ENCODE measurements around the gene SURF2. TPM values are rescaled to one million over a fixed set of nuclear protein-coding genes. Genes with fewer than 3 reads are reported as not detected.
"Not testable (repeated sequence)": the region's sequence is repeated elsewhere in the genome, so short reads cannot be mapped to it uniquely, and the experiment has no call there.

Gene SURF2
- total RNA-seq, 1 experiment from 2014 or later: 42.0 TPM

GRCh38 chr9:133327834-133328484 is 28.4 kb upstream of the SURF2 start:
- CTCF ChIA-PET: interaction anchor here (0.5 kb wide), 1 partner anchor 52 kb away, joined by 5 read pairs; no protein-coding TSS in a partner anchor
- no peak for DNase-seq (ENCODE audit: low spot score)
- Histone ChIP-seq H3K9me3 (ENCODE audit: low read depth, low read length, poor library complexity, severe bottlenecking) (no peaks in the 10 kb centered on the region), H3K27ac (ENCODE audit: low read depth, low read length, poor library complexity, severe bottlenecking) (no peak overlapping the region), H3K4me1 (ENCODE audit: insufficient read depth, low read length, poor library complexity, severe bottlenecking) (no peaks in the 10 kb centered on the region), H3K27me3 (replicated peaks; ENCODE audit: insufficient read depth, low read depth, low read length, poor library complexity) (no peaks in the 10 kb centered on the region), H3K36me3 (ENCODE audit: insufficient read depth, low read length, poor library complexity, severe bottlenecking) (peaks cover 28% of the 10 kb centered on the region), H3K4me3 (ENCODE audit: low read depth, low read length, poor library complexity, severe bottlenecking) (no peak overlapping the region)
- no TSS peak for BruUV-seq (replicated peaks)
- no peak for TF ChIP-seq CTCF (conservative IDR thresholded peaks at IDR 0.05; ENCODE audit: low read depth, low read length)
- TF ChIP-seq EZH2 (IDR thresholded peaks at IDR 0.05; ENCODE audit: borderline replicate concordance, low read depth, low read length, poor library complexity, severe bottlenecking): no peak
- intact Hi-C loops (cut with micrococcal nuclease; ENCODE audit: unreplicated experiment): loop anchor here (2.0 kb wide), 1 partner anchor 141 kb away; no protein-coding TSS in a partner anchor
- POLR2A ChIA-PET (ENCODE audit: low non-redundant PET): no interaction called here

DNA sequence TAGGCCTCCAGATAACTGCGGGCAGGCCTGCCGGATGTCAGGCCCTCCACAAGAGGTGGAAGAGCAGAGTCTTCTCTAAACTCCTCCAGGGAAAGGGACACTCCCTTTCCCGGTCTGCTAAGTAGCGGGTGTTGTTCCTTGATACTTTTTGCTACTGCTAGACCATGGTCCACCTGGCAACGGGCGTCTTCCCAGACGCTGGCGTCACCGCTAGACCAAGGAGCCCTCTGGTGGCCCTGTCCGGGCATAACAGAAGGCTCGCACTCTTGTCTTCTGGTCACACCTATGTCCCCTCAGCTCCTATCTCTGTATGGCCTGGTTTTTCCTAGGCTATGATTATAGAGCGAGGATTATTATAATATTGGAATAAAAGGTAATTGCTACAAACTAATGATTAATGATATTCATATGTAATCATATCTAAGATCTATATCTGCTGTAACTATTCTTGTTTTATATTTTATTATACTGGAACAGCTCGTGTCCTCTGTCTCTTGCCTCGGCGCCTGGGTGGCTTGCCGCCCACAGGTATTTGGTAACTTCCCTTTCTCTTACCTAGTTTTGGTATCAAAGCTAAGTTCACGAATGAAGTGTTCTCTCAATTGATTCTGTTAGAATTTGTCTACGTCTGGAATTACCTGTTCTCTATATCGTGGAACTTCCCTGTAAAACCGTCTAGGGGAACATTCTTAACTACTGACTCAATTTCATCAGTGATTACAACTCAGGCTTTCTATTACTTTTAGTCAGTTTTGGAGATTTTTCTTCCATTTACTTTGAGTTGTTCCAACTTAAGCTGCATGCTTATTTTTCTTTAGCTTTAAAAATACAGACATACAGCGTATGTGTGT is 26.8 kb upstream of the SURF2 start:
- H3K27ac ChIP-seq (ENCODE audit: low read depth, low read length, poor library complexity, severe bottlenecking); DNase-seq (ENCODE audit: low spot score); H3K27me3 ChIP-seq (replicated peaks; ENCODE audit: insufficient read depth, low read depth, low read length, poor library complexity); CTCF ChIA-PET; POLR2A ChIA-PET (ENCODE audit: low non-redundant PET); H3K9me3 ChIP-seq (ENCODE audit: low read depth, low read length, poor library complexity, severe bottlenecking); H3K4me3 ChIP-seq (ENCODE audit: low read depth, low read length, poor library complexity, severe bottlenecking); BruUV-seq (replicated peaks); H3K4me1 ChIP-seq (ENCODE audit: insufficient read depth, low read length, poor library complexity, severe bottlenecking): not testable (repeated sequence)
- H3K36me3 ChIP-seq (ENCODE audit: insufficient read depth, low read length, poor library complexity, severe bottlenecking): peaks cover 44% of the 10 kb centered on the region
- intact Hi-C loops (cut with micrococcal nuclease; ENCODE audit: unreplicated experiment): loop anchor here (2.0 kb wide), 1 partner anchor 143 kb away; no protein-coding TSS in a partner anchor
- TF ChIP-seq CTCF (conservative IDR thresholded peaks at IDR 0.05; ENCODE audit: low read depth, low read length): peak; percentile 58

DNA sequence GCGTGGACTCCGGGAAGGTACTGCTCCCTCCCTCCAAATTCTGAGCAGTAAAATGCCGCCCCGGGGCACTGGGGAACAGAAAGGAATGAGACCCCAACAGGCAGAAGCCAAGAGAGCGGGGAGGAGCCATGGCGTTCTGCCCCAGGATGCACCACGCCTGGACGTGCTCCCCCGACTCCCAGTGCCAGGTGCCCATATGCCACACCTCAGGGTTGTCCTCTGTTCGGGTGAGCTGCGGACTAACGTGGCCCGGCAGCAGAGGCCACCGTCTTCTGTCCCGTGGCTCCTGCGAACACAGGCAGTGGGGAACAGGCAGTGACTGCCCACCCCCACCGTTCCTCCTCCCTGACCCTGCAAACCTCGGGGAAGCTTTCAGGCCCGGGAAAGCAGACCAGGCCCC is 25.1 kb upstream of the SURF2 start:
- intact Hi-C loops (cut with micrococcal nuclease; ENCODE audit: unreplicated experiment): no loop called here
- Histone ChIP-seq H3K27ac (ENCODE audit: low read depth, low read length, poor library complexity, severe bottlenecking) (no peak overlapping the region), H3K36me3 (ENCODE audit: insufficient read depth, low read length, poor library complexity, severe bottlenecking) (peaks cover 49% of the 10 kb centered on the region), H3K4me3 (ENCODE audit: low read depth, low read length, poor library complexity, severe bottlenecking) (no peak overlapping the region), H3K9me3 (ENCODE audit: low read depth, low read length, poor library complexity, severe bottlenecking) (no peaks in the 10 kb centered on the region), H3K27me3 (replicated peaks; ENCODE audit: insufficient read depth, low read depth, low read length, poor library complexity) (no peaks in the 10 kb centered on the region), H3K4me1 (ENCODE audit: insufficient read depth, low read length, poor library complexity, severe bottlenecking) (peaks cover 11% of the 10 kb centered on the region)
- CTCF ChIA-PET: no interaction called here
- POLR2A ChIA-PET (ENCODE audit: low non-redundant PET): no interaction called here
- no TSS peak for BruUV-seq (replicated peaks)
- TF ChIP-seq EZH2 (IDR thresholded peaks at IDR 0.05; ENCODE audit: borderline replicate concordance, low read depth, low read length, poor library complexity, severe bottlenecking): no peak
- no peak for TF ChIP-seq CTCF (conservative IDR thresholded peaks at IDR 0.05; ENCODE audit: low read depth, low read length)
- no peak for DNase-seq (ENCODE audit: low spot score)
